ENCODE data around the gene ASIC2.

ASIC2 gene

DNA sequence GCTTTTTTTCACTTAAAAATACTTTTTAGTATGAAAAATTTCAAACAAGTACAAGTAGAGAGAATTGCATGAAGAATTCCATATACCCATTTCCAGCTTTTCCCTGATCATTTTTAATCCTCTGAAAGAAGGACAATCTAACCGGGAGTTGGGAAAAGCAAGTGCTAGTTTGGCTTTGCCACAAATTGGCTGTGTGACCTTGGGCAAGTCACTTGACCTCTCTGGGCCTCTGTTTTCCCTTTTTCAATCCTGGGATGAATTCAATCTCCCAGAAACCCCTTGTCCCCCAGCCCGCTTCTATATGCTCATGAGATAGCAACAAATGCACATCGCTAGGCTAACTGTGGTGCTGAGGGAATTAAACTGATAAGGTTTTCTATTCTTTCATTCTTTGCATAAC, 49.4 kb downstream of the ASIC2 start:
- DNase-seq (ENCODE audit: low read depth): no peak

GRCh38 chr17:33242375-33243124, 50.5 kb downstream of the ASIC2 start:
- DNase-seq (ENCODE audit: low read depth): no peak

GRCh38 chr17:33241390-33241789, 51.7 kb downstream of the ASIC2 start:
- DNase-seq (ENCODE audit: low read depth): no peak

- no peak for DNase-seq (ENCODE audit: low read depth)
Observed at GRCh38 chr17:33240362-33240761, 52.7 kb downstream of the ASIC2 start.

- DNase-seq (ENCODE audit: low read depth): no peak
Observed at GRCh38 chr17:33239702-33240101, 53.4 kb downstream of the ASIC2 start.

DNA sequence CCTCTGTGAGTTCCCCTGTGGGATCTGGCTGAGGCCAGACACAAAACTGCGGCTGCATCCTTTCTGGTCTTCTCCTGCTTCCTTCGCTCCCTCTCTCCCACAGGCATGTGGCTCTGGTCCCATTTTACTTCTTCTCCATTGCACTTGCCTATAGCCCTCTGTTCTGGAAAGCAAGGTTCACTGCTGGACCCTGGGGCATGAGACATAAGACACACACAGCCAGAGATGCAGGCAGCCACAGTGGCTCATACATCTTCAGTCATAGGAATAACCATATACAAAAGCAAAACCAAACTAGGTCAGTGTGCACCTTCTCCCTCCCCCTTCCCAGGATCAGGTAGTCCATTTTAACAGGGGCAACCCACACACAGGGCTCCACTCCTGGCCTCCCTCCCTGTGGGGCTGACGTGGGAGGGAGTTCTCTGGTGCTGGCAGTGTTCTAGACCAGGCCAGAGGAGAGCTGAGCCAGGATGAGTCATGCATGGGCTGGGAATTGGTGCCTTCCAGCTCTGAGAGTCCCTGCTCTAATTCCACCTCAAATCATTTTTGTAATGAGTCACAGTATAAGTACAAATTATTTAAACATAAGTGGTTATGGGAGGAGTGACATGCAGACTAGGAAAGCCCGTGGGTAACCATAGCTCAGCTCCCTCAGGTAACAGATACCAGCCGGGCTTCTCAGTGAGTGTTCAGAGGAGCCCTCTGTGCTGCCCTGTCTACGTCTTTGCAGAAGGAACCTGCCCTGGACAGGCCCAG, 58.0 kb downstream of the ASIC2 start:
- DNase-seq (ENCODE audit: low read depth): no peak

- DNase-seq (ENCODE audit: low read depth): no peak
Observed at GRCh38 chr17:33234233-33234632, 58.9 kb downstream of the ASIC2 start.

DNA sequence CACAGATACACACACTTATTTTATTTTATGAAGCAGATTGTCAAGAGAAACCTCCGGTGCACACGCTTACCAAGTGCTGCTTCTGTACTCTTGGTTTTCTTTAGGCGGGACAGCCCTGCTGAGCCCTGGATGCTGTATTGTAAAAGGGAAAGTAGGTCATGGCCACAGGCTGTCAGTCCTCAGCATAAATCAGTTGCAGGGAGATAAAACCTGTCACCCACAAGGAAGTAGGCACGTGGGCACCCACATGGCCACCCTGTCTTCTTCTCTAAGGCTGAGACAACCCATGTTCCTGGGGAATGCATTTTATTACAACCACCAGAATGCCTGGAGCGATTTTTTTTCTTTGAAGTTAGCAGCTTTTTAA, 59.3 kb downstream of the ASIC2 start:
- DNase-seq (ENCODE audit: low read depth): no peak

GRCh38 chr17:33229499-33229898, 63.6 kb downstream of the ASIC2 start:
- DNase-seq (ENCODE audit: low read depth): no peak

GRCh38 chr17:33229028-33229427, 64.1 kb downstream of the ASIC2 start:
- no peak for DNase-seq (ENCODE audit: low read depth)

DNA sequence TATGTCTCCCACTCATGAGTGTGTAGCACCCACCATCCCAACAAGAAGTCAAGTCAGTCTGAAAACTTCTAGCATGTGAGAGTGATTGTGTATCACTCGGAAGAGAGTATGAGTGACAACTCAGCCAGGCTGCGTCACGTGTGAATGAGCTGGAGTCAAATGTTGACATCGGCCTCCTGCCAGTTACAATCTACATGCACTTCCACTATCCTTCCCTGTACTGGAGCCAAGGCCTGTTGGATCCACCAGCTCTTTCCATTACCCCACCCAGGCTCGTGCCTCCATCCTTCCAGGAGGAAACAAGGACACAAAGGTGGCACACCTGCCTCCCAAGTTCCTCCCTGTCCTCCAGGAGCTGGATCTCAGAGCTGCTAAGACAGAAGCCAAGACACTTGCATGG, 64.5 kb downstream of the ASIC2 start:
- DNase-seq (ENCODE audit: low read depth): no peak

DNA sequence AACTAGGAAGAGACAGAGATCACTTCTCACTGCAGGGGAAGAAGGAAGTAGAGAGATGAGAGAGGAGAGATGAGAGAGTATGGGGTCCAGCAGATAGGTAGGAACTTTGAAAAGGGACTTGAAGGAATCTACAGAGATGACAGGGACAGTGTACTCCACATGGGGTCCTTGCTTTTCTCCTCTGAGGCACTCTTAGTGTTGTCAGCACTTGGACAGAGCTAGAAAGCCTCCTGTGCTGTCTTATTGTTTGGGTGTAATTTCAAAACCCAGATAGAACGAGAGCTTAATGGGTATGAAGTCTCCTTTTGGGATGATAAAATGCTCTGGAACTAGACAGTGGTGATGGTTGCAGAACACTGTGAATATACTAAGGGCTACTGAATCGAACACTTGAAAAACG, 65.2 kb downstream of the ASIC2 start:
- no peak for DNase-seq (ENCODE audit: low read depth)

DNA sequence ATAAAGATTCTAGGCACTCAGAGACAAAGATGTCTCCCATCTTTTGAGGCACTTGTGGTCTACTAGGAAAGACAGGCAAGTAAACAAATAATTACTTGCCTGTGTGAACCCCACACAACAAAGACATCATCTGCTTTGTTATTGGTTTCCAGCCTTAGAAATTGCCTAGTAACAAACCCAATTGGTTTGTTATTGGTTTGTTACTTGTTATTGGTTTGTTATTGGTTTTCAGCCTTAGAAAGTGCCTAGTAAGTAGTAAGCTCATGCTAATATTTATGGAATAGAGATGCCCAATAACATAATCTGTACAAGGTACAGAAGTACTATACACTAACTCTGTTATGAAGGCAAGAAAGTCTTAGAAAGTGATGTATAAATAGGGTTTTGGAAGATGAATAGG, 67.1 kb downstream of the ASIC2 start:
- no peak for DNase-seq (ENCODE audit: low read depth)

DNA sequence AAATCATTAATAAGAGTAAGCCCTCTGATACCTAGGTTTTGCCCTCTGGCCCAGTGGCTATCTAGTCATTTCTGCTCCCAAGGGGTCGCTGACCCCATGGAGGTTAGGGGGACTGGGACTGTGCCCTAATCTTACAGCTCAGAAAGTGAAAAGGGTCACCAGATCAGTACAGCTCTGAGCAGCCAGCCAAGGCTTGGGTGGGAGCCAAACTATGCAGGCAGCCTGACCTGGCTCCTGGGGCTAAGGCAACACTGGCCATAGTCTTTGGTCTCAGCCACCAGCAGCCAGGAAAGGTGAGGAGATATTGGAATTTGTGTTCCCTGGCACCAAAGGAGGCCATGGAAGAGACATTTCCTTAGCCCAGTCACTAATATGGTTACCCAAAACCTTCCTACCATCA, 67.6 kb downstream of the ASIC2 start:
- no peak for DNase-seq (ENCODE audit: low read depth)

DNA sequence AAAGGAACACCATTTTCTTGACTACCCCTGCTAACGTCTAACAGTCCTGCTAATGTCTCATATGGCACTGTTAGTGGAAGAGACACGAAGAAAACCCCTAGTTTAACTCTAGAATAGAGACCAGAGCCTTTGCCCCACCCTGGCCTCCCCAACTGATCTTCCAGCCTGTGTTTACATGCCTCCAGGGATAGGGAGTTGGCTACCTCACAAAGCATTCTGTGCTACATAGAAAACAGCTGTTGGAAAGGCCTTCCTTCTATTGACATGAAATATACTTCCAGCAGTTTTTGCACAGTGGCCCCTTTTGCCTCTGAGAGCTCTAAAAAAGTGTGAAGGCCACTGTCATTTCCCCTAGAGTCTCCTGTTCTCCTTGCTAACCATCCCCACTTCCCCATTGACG, 73.1 kb downstream of the ASIC2 start:
- DNase-seq (ENCODE audit: low read depth): no peak

- DNase-seq (ENCODE audit: low read depth): no peak
Observed at GRCh38 chr17:33218698-33219601, 74.1 kb downstream of the ASIC2 start.

- no peak for DNase-seq (ENCODE audit: low read depth)
Observed at GRCh38 chr17:33217891-33218290, 75.2 kb downstream of the ASIC2 start.

DNA sequence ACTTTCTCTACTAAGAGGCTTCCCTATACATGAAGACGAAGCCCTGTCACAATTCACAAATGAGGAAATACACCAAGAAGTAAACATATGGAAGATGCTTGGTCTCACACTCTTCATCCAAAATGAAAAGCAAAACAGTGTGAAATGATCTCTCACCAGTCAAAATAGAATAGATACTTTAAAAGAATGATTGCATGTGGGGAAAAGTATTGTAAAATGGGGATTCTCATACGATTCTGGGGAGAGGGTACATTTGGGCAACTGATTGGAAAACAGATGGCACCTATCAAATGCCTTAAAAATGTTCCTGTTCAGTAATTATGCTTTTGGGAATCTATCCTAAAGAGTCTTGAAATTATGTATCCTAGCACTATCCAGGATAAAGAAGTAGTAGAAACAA, 78.1 kb downstream of the ASIC2 start:
- DNase-seq (ENCODE audit: low read depth): no peak

GRCh38 chr17:33210285-33210684, 82.8 kb downstream of the ASIC2 start:
- no peak for DNase-seq (ENCODE audit: low read depth)

- DNase-seq (ENCODE audit: low read depth): no peak
Observed at GRCh38 chr17:33209671-33210070, 83.4 kb downstream of the ASIC2 start.

DNA sequence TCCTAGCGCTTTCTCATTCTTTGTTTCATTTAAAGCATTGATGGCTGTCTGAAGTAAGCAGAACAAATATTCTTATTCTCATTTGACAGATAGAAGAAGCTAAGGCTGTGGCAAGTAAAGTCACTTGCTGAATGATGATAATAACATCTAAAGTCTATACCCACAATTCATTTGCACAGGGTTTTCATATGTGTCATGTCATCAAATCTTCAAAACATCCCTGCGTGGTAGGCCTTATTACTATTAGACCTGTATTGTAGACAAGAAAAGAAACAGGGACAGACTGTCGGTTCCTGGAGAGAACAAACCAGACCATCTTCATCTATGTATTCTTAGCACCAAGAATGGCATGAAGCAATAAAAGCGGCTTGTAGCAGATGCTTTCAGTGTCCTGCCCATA, 85.9 kb downstream of the ASIC2 start:
- no peak for DNase-seq (ENCODE audit: low read depth)

DNA sequence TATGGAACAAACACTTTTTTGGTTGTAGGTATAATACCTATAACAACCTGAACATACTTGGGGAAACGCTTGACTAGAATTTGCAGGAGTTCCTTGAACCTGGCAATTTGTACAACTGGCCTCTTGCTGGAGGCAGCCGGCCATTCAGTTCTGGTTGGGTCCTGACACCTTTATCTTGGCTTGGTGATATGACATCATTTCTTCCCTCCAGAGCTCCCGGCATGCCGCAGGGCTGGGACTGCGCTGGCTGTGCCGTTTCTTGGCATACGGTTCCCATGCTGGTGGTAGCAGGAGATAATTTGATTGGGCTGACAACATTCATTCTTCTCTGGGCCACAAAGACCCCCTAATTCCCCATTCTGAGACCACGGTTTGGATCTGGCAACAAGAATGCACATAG, 87.5 kb downstream of the ASIC2 start:
- no peak for DNase-seq (ENCODE audit: low read depth)

DNA sequence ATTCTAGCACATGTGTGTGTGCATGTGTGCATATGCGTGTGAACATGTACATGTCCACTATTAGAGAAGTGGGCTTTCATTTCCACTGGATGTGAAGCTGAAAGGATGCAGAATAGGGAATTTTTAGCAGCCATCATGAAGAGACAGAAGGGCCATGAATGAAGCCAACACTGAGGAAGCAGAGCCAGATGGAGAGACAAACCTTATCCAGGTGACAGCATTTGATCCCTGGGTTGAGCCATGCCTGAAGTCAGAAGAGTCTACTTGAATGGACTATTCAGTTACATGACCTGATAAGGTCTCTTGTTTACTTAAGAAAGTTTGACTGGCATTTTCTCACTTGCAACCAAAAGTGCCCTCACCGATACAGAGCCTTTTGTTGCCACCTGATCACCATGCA, 88.4 kb downstream of the ASIC2 start:
- no peak for DNase-seq (ENCODE audit: low read depth)

Measured in stimulated activated CD8-positive, alpha-beta memory T cell treated with anti-CD3 and anti-CD28 coated beads, Interleukin-15, amount 100 ng/mL, for 24 hours (primary cell).